ENCODE results near the gene MDK.

The MDK gene

GRCh38 chr11:46402957-46403902 lies 21.8 kb downstream of the MDK start:
- DNase-seq (ENCODE audit: low spot score), result no peak

GRCh38 chr11:46404476-46405017 lies 23.1 kb downstream of the MDK start:
- no peak for DNase-seq (ENCODE audit: low spot score)

- DNase-seq (ENCODE audit: low spot score), result no peak
Observed at GRCh38 chr11:46407635-46408034, 26.2 kb downstream of the MDK start.

- DNase-seq (ENCODE audit: low spot score), result no peak
Observed at GRCh38 chr11:46408407-46408986, 27.0 kb downstream of the MDK start.

GRCh38 chr11:46410021-46410420 lies 28.6 kb downstream of the MDK start:
- DNase-seq (ENCODE audit: low spot score), result no peak

GRCh38 chr11:46413760-46414465 lies 32.4 kb downstream of the MDK start:
- no peak for DNase-seq (ENCODE audit: low spot score)

- no peak for DNase-seq (ENCODE audit: low spot score)
Observed at GRCh38 chr11:46414466-46414796, 33.0 kb downstream of the MDK start.

GRCh38 chr11:46414879-46415278 lies 33.4 kb downstream of the MDK start:
- DNase-seq (ENCODE audit: low spot score), result no peak

- DNase-seq (ENCODE audit: low spot score), result no peak
Observed at GRCh38 chr11:46417711-46418110, 36.2 kb downstream of the MDK start.

- no peak for DNase-seq (ENCODE audit: low spot score)
Observed at GRCh38 chr11:46418751-46419150, 37.3 kb downstream of the MDK start.

- no peak for DNase-seq (ENCODE audit: low spot score)
Observed at GRCh38 chr11:46420513-46420912, 39.0 kb downstream of the MDK start.

- no peak for DNase-seq (ENCODE audit: low spot score)
Observed at GRCh38 chr11:46421257-46421880, 39.9 kb downstream of the MDK start.

- no peak for DNase-seq (ENCODE audit: low spot score)
Observed at GRCh38 chr11:46422588-46422987, 41.1 kb downstream of the MDK start.

- no peak for DNase-seq (ENCODE audit: low spot score)
Observed at GRCh38 chr11:46426233-46426991, 44.9 kb downstream of the MDK start.

GRCh38 chr11:46427364-46427763 lies 45.9 kb downstream of the MDK start:
- DNase-seq (ENCODE audit: low spot score), result no peak

- DNase-seq (ENCODE audit: low spot score), result no peak
Observed at GRCh38 chr11:46429717-46430116, 48.2 kb downstream of the MDK start.

- DNase-seq (ENCODE audit: low spot score), result no peak
Observed at GRCh38 chr11:46431211-46431610, 49.7 kb downstream of the MDK start.
